ENCODE results near the gene RARB.

The RARB gene

DNA sequence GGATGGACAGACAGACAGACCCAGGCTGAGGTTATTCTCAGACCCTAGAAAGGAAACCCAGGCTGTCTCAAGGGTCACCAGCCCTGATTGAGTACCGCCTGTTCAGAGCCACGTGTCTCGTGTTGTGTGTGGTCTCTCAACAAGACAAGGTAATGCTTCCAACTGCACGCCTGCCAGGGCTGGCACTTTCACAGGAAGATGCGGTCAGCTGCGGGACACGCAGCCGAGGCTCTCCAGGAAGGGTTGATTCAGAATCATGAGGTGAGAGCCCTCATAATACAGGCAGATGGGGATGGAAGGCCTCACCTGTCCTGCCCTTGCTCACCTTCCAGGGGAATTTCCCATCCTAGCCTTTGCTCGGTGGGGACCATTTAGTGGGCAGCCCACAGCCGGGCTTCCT is 155.3 kb downstream of the RARB start:
- no peak for DNase-seq (ENCODE audit: low read depth, low spot score)
- no peak overlapping the region for H3K4me3 ChIP-seq (ENCODE audit: low read length)

DNA sequence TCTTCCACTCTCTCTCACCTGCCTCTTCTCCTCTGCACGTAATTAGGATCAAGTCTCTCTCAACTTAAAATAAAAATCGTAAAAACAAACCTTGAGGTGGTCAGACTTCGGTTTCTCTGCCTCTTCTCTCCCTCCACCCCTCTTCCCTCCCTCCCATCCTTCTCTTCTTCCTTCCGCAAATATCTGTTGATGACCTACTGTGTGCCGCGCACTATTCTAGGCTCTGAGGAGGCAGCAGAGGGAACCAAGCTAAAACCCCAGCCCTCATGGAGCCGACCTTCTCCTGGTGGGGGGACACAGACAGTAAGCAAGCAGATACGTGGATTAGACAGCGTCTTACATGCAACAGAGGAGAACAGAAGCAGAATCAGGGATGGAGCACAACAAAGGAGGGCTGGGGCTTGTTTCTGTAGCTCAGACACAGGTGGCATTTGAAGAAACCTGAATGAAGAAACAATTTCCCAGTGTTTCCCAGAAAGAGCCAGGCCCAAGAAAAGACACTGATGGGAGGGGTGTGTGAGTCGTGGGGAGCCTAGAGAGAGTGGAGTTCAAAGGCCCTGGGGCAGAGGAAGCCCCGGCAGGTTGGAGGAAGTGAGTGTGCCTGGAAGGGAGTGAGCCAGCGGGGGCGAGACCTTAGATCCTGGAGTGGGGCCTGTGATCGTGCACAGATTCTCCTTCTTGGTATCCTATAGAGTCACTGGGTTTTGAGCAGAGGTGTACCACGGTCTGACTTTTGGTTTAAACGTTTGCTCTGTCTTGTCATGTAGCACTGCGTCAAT is 156.1 kb downstream of the RARB start:
- DNase-seq (ENCODE audit: low read depth, low spot score), result no peak
- no peak overlapping the region for H3K4me3 ChIP-seq (ENCODE audit: low read length)

DNA sequence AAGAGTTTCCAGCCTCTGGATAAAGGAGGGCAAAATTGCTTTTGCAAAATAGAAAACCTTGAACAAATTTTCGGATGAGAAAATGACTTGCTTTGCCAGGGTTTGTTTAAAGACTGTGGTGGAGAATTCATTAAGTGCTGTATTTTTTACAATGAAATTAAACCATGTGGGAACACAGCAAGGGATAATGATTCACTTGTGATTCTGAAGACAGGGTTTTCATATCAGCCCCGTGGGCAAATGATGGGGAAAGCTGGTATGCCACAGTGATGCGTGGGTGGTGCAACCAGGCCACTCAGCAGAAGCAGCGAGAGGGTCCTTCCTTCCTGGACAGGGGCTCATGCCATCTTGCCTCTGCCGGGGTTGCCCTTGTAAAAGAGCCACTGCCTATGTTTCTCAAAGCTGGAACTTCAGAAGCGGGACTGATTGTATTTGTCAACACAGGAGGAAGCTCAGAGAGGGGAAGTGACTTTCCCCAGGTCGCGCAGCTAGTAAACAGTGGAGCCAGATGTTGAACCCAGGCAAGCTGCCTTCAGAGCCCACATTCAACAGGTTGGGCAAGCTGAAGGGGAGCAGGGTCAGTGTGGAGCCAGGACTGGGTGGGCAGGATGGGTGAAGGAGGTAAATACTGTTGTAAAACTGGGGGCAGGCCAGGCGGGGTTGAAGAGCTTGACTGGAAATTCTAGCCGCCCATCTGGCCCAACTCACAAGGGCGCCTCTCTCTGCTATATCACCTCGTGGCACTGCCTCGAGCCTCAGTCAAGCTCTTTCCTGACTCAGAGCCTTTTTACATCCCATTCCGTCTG is 157.5 kb downstream of the RARB start:
- H3K4me3 ChIP-seq (ENCODE audit: low read length), result no peak overlapping the region
- no peak for DNase-seq (ENCODE audit: low read depth, low spot score)

DNA sequence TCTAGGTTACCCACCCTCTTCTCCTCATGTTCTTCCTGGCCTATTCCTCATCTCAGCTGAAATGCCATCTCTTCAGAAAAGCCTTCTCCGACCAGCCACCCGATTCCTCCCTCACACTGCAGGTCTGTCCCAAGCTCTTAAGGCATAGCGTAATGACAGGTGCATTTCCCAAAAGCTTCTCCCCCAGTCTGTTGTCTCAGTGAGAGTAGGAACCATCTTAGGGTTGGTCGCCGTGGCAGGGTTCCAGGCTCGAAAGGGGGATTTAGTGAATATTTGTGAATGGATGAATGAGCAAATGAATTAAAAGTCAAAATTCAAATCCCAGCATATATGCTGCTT is 158.1 kb downstream of the RARB start:
- H3K4me3 ChIP-seq (ENCODE audit: low read length), result no peak overlapping the region
- DNase-seq (ENCODE audit: low read depth, low spot score), result no peak

DNA sequence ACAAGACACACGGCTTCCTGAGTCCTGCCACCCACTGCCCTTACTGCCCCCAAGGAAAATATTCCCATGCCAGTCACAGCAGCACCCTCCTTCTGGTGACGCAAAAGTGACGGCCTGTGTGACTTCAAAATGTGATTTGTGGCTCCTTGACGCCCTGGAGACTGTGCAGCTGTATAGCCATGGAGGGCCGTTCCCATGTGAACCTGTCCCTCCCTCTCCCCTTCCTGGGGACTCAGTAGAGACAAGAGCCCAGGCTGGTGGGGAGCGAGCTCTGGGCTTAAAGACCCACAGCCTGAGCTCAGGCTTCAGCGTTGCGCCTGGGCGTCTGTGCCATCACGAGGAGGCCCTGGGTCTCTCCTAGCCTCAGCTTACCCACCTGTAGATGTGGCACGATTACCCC is 158.5 kb downstream of the RARB start:
- H3K4me3 ChIP-seq (ENCODE audit: low read length), result no peak overlapping the region
- DNase-seq (ENCODE audit: low read depth, low spot score), result no peak

DNA sequence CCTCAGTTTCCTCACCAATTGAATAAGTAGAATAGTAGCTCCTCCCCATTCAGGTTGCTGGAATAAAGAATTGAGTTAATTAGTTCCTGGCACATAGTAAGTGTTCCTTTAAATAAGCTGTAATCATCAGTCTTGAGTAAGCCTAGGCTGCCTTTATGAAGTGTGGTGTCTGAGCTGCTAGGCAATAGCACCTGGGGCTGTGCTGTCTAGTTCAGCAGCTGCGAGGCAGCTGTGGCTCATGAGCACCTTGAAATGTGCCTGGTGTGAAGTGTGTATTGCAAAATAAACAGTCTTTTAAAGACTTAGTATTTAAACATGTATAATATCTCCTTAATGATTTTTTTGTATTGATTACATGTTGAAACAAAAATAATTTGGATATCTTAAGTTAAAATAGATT is 159.0 kb downstream of the RARB start:
- DNase-seq (ENCODE audit: low read depth, low spot score), result no peak

DNA sequence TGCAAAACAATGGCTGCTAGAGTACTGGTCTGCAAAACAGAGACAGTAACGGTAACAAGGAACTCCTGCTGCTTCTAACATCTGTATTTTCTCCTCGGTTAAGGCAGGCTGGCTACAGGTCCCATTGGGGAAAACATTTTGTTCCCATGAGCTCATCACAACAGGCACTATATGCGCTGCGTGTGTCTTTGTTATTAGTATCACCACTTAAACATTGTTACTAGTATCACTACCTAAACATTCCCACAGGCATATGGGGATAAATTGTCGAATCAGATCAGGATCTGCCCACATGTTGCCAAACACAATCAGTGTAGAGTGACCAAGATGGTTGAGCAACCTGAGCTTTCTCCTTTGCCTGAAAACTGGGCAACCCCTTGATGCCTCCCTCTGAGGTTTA is 159.5 kb downstream of the RARB start:
- H3K4me3 ChIP-seq (ENCODE audit: low read length), result no peak overlapping the region
- DNase-seq (ENCODE audit: low read depth, low spot score), result no peak

More for the DNA sequence above, 159.0 kb downstream of the RARB start:
- no peak overlapping the region for H3K4me3 ChIP-seq (ENCODE audit: low read length)

DNA sequence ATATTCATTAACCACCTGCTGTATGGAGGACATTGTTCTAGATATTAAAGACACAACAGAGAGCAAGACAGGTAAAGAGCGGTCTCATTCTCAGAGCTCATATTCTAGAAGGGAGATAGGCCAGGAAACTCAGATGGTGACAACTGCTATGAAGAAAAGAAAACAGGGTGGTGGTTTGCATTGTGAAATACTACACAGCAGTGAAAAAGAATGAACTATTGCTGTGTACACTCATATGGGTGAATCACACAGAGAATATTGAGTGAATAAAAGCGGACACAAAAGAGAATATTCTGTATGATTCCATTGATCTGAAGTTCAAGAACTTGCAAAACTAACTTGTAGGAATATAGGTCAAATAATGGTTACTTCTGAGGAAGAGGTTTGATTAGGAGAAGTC is 159.9 kb downstream of the RARB start:
- no peak overlapping the region for H3K4me3 ChIP-seq (ENCODE audit: low read length)
- DNase-seq (ENCODE audit: low read depth, low spot score), result no peak

DNA sequence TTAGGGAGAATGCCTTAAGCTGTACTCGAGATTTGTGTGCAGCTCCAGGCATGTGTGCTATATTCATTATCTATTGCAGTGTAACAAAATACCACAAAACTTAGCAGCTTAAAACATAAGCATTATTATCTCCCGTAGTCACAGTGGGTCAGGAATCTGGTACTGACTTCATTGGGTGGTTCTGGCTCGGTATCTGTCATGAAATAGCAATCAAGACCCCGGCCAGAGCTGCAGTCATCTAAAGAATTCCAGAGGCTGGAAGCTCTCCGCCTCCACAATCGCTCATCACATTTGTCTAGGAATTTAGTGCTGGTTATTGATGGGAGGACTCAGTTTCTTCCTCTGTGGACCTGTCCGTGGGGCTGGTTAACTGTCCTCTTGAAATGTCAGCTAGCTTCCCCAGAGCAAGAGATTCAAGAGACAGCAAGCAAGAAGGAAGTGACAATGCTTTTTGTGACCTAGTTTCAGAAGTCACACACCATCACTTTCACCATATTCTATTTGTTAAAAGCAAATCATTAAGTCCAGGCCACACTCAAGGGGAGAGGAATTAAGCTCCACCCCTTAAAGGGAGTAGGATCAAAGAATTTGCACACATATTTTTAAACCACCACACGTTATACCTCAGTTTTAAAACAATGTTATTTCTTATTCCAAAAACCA is 160.5 kb downstream of the RARB start:
- no peak overlapping the region for H3K4me3 ChIP-seq (ENCODE audit: low read length)
- no peak for DNase-seq (ENCODE audit: low read depth, low spot score)

DNA sequence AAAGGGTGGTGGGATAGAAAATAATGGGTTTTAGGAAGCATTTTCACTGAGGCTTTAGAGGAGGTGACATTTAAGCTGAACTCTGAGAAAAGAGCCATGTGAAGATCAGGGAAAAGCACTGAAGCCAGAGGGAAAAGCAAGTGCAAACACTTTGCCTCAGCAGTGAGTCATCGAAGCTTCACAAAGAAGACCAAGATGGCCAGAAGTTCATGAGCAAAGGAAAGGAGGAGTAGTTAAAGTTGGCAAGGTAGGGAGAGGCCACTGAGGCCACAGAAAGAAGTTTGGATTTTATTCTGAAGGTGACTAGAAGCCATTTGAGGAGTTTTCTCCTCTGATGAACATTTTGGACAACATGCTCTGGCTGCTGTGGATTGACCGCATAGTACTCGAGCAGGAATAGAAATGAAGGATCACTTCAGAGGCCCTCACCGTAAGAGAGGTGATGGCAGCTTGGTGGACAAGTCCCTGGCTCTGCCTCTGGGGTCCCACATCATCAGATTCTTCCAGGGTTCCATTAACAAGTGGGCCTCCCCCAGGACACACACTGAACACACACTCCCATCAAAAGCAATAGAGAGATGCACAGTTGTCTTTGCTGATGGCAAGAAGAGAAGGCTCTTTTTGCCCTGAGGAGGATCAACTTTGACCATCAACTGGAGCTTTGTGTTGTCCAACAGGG is 161.2 kb downstream of the RARB start:
- no peak overlapping the region for H3K4me3 ChIP-seq (ENCODE audit: low read length)
- DNase-seq (ENCODE audit: low read depth, low spot score), result no peak

DNA sequence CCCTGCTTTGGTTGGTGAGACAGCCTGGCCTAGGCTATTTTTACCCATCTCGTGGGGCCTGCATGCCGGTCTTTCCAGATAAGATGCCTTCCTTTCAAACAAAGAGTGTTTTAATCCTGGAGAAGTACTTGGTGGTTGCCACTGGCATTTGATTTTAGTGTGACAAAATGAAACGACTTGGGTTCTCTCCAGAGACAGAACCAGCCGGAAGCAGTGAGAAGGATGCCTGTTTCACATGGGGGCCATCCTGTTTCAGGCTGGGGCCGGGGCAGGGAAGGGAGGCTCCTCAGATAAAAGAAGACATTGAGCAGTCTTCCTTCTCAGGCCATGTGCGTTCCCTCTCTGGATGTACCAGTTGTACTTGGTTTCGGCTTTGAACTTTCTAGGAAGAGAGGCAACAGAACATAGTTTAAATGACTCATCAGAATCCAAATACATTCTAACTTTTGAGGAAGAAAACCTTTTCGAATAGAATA is 161.8 kb downstream of the RARB start:
- no peak overlapping the region for H3K4me3 ChIP-seq (ENCODE audit: low read length)
- DNase-seq (ENCODE audit: low read depth, low spot score), result no peak

DNA sequence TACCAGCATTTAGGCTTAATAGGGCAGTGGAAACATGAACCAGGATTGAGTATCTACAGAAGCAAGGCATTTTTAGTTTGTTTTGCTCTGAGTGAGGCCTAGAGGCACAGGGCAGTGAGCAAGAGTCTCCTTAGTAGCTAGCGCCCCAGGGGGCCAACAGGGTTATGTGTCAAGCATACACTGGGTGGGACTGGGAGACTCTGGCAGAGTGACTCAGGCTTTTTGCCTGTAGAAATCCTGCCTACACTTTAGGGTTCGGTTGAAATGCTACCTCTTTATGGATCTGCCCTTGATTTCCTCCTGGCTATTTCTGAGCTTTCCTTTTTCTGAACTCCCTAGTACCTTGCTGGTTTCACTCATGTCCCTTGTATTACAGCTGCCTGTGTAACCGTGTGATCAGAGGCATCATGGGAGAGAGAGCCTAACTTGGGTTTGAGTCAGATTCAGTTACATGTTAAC is 164.5 kb downstream of the RARB start:
- DNase-seq (ENCODE audit: low read depth, low spot score), result no peak

DNA sequence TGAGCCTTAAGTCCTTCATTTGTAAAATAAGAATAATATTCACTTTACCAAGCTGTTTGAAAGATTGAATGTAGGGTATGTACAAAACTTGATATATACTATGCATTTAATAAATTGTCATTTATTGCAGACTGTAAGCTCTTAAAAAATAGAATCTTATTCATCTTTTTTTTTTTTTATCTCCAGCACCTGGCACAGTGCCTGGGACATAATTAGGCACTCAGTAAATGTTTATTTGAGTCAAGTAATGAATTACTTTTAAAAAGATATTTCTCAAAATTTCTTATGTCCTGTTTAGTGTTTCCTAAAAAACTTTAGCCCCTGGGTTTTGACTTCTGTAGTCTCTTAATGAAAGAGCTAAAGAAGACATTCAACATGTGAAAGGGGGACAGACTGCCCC is 164.9 kb downstream of the RARB start:
- no peak overlapping the region for H3K4me3 ChIP-seq (ENCODE audit: low read length)
- no peak for DNase-seq (ENCODE audit: low read depth, low spot score)

More for the DNA sequence above, 164.5 kb downstream of the RARB start:
- no peak overlapping the region for H3K4me3 ChIP-seq (ENCODE audit: low read length)

DNA sequence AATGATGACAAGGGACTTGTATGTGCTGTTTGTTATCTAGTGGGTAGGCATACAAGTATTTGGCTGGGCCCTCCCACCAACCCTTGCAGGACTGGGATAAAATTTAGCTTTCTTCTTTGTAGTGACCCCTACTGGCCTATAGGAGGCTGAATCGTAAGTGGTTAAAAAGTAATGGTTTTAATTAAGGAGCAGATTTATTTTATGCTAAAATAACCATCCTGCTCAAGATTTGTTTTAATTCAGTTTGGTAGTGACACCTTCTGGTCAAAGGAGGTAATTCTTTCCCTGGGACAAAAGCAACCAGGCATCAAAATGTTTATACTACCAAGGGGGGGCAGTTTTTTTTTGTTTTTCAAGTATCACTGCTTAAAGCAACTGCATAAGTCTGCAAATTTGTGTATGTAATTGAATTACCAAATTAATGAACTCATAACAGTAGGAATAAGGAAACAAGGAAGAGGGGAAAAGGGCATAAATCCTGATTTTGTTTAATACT is 166.0 kb downstream of the RARB start:
- DNase-seq (ENCODE audit: low read depth, low spot score), result peak; percentile 47
- H3K4me3 ChIP-seq (ENCODE audit: low read length), result no peak overlapping the region

DNA sequence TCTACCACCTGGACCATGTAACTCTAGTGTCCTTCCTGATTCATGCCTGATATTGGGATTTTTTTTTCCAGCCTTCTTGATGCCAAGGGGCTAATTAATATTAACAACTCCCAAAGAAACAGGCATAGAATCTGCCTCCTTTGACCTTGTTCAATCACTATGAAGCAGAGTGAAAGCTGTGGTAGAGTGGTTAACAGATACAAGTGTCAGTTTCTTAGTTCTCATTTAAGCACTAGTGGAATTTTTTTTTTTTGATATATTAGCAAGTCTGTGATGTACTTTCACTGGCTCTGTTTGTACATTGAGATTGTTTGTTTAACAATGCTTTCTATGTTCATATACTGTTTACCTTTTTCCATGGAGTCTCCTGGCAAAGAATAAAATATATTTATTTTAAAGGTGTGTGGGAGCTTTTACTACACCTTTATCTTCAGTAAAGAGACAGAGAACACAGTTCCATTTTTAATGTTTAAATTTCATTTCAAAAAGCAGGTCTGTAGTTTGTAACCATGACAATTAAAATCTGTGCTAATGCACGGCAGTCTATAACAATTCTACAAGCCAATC is 169.6 kb downstream of the RARB start:
- no peak overlapping the region for H3K4me3 ChIP-seq (ENCODE audit: low read length)
- DNase-seq (ENCODE audit: low read depth, low spot score), result no peak

DNA sequence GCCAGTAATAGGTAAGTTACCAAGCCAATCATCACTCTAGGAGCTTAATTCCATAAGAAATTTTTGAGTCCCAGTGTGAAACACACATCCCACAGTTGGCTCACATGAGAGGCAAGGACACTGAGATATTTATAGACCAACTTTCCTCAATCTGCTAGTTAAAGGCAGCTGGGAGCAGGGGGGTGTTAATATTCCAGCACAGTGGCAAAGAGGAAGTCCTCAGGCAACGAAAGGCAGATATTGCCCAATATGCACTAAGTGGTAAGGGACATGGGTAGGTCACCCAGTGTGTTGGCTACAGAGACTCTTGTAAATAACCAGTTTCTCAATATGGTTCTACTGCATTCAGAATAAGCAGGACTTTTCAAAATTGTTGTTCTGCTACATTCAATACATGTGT is 175.6 kb downstream of the RARB start:
- no peak for DNase-seq (ENCODE audit: low read depth, low spot score)
- no peak overlapping the region for H3K4me3 ChIP-seq (ENCODE audit: low read length)

DNA sequence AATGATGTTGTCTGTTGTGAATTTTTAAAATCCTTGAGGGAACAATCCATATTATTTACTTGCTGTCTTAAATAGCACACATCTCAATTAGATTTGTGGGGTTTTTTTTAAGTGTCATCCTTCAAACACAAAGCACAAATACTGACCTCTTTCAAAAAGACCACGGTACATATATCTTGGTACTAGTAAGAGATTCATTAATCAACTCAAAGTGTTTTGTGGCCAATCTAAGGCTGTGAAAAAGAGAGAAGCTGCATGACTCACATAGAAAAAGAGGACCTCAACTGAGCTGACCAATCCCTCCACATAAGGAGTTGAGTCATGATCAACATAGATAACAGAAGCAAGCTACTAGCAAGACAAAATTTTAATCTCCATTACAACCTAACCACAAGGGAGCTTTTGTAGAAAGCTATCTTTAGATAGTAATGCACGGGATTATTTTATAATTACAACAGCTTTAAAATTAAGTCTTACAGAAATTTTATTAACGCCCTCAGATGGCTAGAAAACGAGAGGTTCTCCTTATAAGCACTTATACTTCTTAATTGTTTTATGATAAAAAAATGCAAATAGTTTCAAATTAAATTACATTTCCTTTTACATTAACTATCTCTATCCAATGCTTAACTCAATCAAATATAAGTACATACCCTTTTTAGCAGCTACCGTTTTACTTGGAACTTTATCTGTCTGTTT is 176.2 kb downstream of the RARB start:
- H3K4me3 ChIP-seq (ENCODE audit: low read length), result no peak overlapping the region
- no peak for DNase-seq (ENCODE audit: low read depth, low spot score)

DNA sequence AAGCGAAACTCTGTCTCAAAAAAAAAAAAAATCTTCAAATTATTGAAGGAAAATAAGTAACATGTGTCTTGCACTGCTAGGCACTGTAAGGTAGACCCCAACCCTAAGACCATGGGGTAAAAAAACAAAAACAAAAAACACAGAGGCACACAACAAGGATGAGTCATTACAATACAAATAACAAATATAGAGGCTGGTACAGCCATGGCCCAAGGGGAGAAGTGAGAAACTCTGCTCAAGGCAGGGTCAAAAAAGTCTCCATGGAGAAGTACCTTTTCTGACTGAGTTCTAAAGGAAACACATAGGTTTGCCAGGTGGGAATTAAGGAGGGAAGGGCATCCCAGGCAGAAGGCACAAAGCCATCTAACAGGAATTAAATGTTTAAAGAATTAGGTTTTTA is 182.1 kb downstream of the RARB start:
- no peak for DNase-seq (ENCODE audit: low read depth, low spot score)
- H3K4me3 ChIP-seq (ENCODE audit: low read length), result no peak overlapping the region

Measured in Jurkat, Clone E6-1 (cell line).